H1 (cell line): ENCODE results near the gene SNRNP70. TPM values are rescaled to one million over a fixed set of nuclear protein-coding genes. Genes with fewer than 3 reads are reported as not detected.

Experiments used
- CBX5 ChIP-seq: fragments of 300-800, 300-1000 bp; sonication (generic); IDR thresholded peaks from 2 replicates; pipeline ENCODE4 v1.7.1; 2016; ENCODE audit warnings: antibody characterized with exemption, low read length, low read depth
- CHD2 ChIP-seq: IDR thresholded peaks from 2 replicates; pipeline ENCODE4 v1.6.1; 2012; ENCODE audit warnings: low read length, improper control_type of control experiment
- CTCF ChIP-seq, 3 experiments: IDR thresholded peaks; 1 replicate in 2 of 3; 2 replicates in 1 of 3; pipeline versions ENCODE4 v1.5.1 to v1.6.1; 2011; ENCODE audit warnings: low read length in 3 of 3, mild to moderate bottlenecking in 3 of 3, inconsistent platforms in 2 of 3, low read depth in 1 of 3, moderate library complexity in 1 of 3; ENCODE audit not compliant: insufficient read depth in 1 of 3; ENCODE audit errors: control extremely low read depth in 1 of 3
- EGR1 ChIP-seq: IDR thresholded peaks from 2 replicates; pipeline ENCODE4 v1.6.1; 2011; ENCODE audit warnings: low read depth, low read length, borderline replicate concordance
- HDAC2 ChIP-seq, 2 experiments: fragments of 300-600 bp in 1 of 2; sonication (generic) in 1 of 2; IDR thresholded peaks; 2 replicates each; pipeline ENCODE4 v1.6.1; 2011 to 2012; ENCODE audit warnings: low read depth in 2 of 2, low read length in 2 of 2, mild to moderate bottlenecking in 2 of 2, moderate library complexity in 2 of 2, borderline replicate concordance in 1 of 2, inconsistent platforms in 1 of 2
- JUN ChIP-seq: IDR thresholded peaks from 2 replicates; pipeline ENCODE4 v1.6.1; 2011; ENCODE audit warnings: low read depth, mild to moderate bottlenecking, improper control_type of control experiment, low read length
- NANOG ChIP-seq: IDR thresholded peaks from 2 replicates; pipeline ENCODE4 v1.6.1; 2011; ENCODE audit warnings: low read length, low read depth, mild to moderate bottlenecking, inconsistent platforms; ENCODE audit not compliant: insufficient read depth, poor library complexity, severe bottlenecking
- RXRA ChIP-seq: IDR thresholded peaks from 2 replicates; pipeline ENCODE4 v1.6.1; 2011; ENCODE audit warnings: low read depth, mild to moderate bottlenecking, low read length, moderate library complexity; ENCODE audit not compliant: insufficient read depth
- SIN3A ChIP-seq, 2 experiments: IDR thresholded peaks in 1 of 2; conservative IDR thresholded peaks in 1 of 2; 2 replicates each; pipeline ENCODE4 v1.6.1; 2011 to 2012; ENCODE audit warnings: low read length in 2 of 2, improper control_type of control experiment in 1 of 2, low read depth in 1 of 2, mild to moderate bottlenecking in 1 of 2
- SP1 ChIP-seq: IDR thresholded peaks from 2 replicates; pipeline ENCODE4 v1.6.1; 2011; ENCODE audit warnings: low read depth, low read length
- TBP ChIP-seq: IDR thresholded peaks from 2 replicates; pipeline ENCODE4 v1.6.1; 2011; ENCODE audit warnings: low read depth, low read length, improper control_type of control experiment
- polyA plus RNA-seq, 7 experiments: library from polyadenylated mRNA; depleted of rRNA in 3 of 7; stranded (reverse) in 5 of 7; unstranded in 2 of 7; fragments of >200 nt in 5 of 7; fragments of 200-250 nt in 2 of 7; gene quantifications; 1 replicate in 5 of 7; 2 replicates in 1 of 7; 4 replicates in 1 of 7; pipeline versions ENCODE4 v1.2.1 to v1.2.3, GENCODE V29; 2011 to 2013; ENCODE audit warnings: missing spikeins in 2 of 7, mixed read lengths in 2 of 7
- total RNA-seq: library from RNA; stranded (reverse); fragmentation: NEBNext Ultra II Directional; extraction: Animal tissue kit (Norgen Biotek cat#: 25700); gene quantifications from 2 replicates; pipeline ENCODE4 v1.2.1, GENCODE V29; 2021
- TF ChIP-seq, protein P1 (sequence below): IDR thresholded peaks from 2 replicates; pipeline ENCODE4 v1.6.1; 2012; ENCODE audit warnings: low read length, inconsistent platforms

The SNRNP70 gene
- total and polyA plus RNA-seq, 2 of the 8 experiments (the other 6 are each of a cell fraction or from before 2014, with no cell fraction given), result 231 to 235 TPM

GRCh38 chr19:49142866-49143335, 57.6 kb downstream of the SNRNP70 start (continued):
- TF ChIP-seq SIN3A (conservative IDR thresholded peaks at IDR 0.05 in 1 of 2, IDR thresholded peaks at IDR 0.05 in 1 of 2; ENCODE audit: low read depth in 1 of 2, low read length in 2 of 2) (peak in 1 of 2 experiments; percentile 46; a peak in 1 of 4 replicates), RXRA (no peak), EGR1 (no peak), JUN (no peak), CTCF (IDR thresholded peaks at IDR 0.05; ENCODE audit: control extremely low read depth in 1 of 3, insufficient read depth in 1 of 3, low read depth in 1 of 3, low read length in 3 of 3) (no peak), HDAC2 (IDR thresholded peaks at IDR 0.05; ENCODE audit: borderline replicate concordance in 1 of 2, low read depth in 2 of 2, low read length in 2 of 2) (no peak), SP1 (peak; percentile 83; the same call in 1 of the 2 replicates), TBP (0 out of 2 replicates have a peak, but pooled peaks have one; percentile 43), NANOG (no peak), CBX5 (no peak), CHD2 (peak; percentile 54; the same call in 1 of the 2 replicates)
- TF ChIP-seq, protein P1, sequence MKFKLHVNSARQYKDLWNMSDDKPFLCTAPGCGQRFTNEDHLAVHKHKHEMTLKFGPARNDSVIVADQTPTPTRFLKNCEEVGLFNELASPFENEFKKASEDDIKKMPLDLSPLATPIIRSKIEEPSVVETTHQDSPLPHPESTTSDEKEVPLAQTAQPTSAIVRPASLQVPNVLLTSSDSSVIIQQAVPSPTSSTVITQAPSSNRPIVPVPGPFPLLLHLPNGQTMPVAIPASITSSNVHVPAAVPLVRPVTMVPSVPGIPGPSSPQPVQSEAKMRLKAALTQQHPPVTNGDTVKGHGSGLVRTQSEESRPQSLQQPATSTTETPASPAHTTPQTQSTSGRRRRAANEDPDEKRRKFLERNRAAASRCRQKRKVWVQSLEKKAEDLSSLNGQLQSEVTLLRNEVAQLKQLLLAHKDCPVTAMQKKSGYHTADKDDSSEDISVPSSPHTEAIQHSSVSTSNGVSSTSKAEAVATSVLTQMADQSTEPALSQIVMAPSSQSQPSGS, result no peak
